Smooth muscle cell (in vitro differentiated cells): ENCODE measurements around the gene TUT1. TPM values are rescaled to one million over a fixed set of nuclear protein-coding genes. Genes with fewer than 3 reads are reported as not detected.
"Not testable (repeated sequence)": the region's sequence is repeated elsewhere in the genome, so short reads cannot be mapped to it uniquely, and the experiment has no call there.

Source experiments
- DNase-seq: peaks from one replicate; lab custom pipeline; 2025; ENCODE audit not compliant: unreplicated experiment; lab: John Stamatoyannopoulos, UW
- H2AFZ ChIP-seq: fragments of 200-600 bp; sonication (generic); 2 replicates; pipeline ENCODE4 v1.6.0; 2016; ENCODE audit warnings: antibody characterized with exemption, low read depth, mild to moderate bottlenecking
- H3F3A ChIP-seq: fragments of 200-600 bp; sonication (generic); 2 replicates; pipeline ENCODE4 v1.6.0; 2017; ENCODE audit warnings: antibody characterized with exemption, low read depth
- H3K27ac ChIP-seq: fragments of 200-600 bp; sonication (generic); 2 replicates; pipeline ENCODE4 v1.5.1; 2016; ENCODE audit warnings: low read depth, mild to moderate bottlenecking
- H3K27me3 ChIP-seq: fragments of 200-600 bp; sonication (generic); 2 replicates; pipeline ENCODE4 v1.6.1; 2016; ENCODE audit warnings: low read depth, mild to moderate bottlenecking
- H3K36me3 ChIP-seq: fragments of 200-600 bp; sonication (generic); 2 replicates; pipeline ENCODE4 v1.5.1; 2016; ENCODE audit warnings: low read depth
- H3K4me1 ChIP-seq: fragments of 200-600 bp; sonication (generic); 2 replicates; pipeline ENCODE4 v1.5.1; 2016; ENCODE audit warnings: low read depth
- H3K4me2 ChIP-seq: fragments of 200-600 bp; sonication (generic); 2 replicates; pipeline ENCODE4 v1.6.0; 2016; ENCODE audit warnings: mild to moderate bottlenecking
- H3K4me3 ChIP-seq: fragments of 200-600 bp; sonication (generic); 2 replicates; pipeline ENCODE4 v1.5.1; 2016; ENCODE audit warnings: mild to moderate bottlenecking
- H3K79me2 ChIP-seq: fragments of 200-600 bp; sonication (generic); 2 replicates; pipeline ENCODE4 v1.6.0; 2016; ENCODE audit warnings: low read depth, mild to moderate bottlenecking
- H3K9ac ChIP-seq: fragments of 200-600 bp; sonication (generic); 2 replicates; pipeline ENCODE4 v1.6.0; 2016; ENCODE audit warnings: low read depth
- H3K9me3 ChIP-seq: fragments of 200-600 bp; sonication (generic); replicated peaks from 2 replicates; pipeline ENCODE4 v1.5.1; 2016; ENCODE audit warnings: low read depth
- H4K20me1 ChIP-seq: fragments of 200-600 bp; sonication (generic); 2 replicates; pipeline ENCODE4 v1.6.0; 2016; ENCODE audit warnings: low read depth
- WGBS: methylation state at CpG from one replicate; pipeline ENCODE4 v1.1.7; 2016; ENCODE audit warnings: low lambda C conversion rate; 5-methylcytosine and 5-hydroxymethylcytosine counted together
- polyA plus RNA-seq: library from polyadenylated mRNA; unstranded; fragments of >200 nt; fragmentation: Nextera tagmentation; extraction: Ambion mirVana; gene quantifications from 2 replicates; pipeline ENCODE4 v1.2.1, GENCODE V29; 2016
- total RNA-seq: library from RNA; depleted of rRNA; stranded (reverse); fragments of >200 nt; gene quantifications from 2 replicates; pipeline ENCODE4 v1.2.3, GENCODE V29; 2014
- TF ChIP-seq, protein P1 (sequence below): fragments of 200-600 bp; sonication (generic); IDR thresholded peaks from 2 replicates; pipeline ENCODE4 v1.5.1; 2017; ENCODE audit warnings: borderline replicate concordance, mild to moderate bottlenecking, antibody characterized with exemption; ENCODE audit not compliant: insufficient read depth, poor library complexity, severe bottlenecking

TUT1 gene
- total and polyA plus RNA-seq, 2 experiments from 2014 or later, result 3.0 to 15.9 TPM

DNA sequence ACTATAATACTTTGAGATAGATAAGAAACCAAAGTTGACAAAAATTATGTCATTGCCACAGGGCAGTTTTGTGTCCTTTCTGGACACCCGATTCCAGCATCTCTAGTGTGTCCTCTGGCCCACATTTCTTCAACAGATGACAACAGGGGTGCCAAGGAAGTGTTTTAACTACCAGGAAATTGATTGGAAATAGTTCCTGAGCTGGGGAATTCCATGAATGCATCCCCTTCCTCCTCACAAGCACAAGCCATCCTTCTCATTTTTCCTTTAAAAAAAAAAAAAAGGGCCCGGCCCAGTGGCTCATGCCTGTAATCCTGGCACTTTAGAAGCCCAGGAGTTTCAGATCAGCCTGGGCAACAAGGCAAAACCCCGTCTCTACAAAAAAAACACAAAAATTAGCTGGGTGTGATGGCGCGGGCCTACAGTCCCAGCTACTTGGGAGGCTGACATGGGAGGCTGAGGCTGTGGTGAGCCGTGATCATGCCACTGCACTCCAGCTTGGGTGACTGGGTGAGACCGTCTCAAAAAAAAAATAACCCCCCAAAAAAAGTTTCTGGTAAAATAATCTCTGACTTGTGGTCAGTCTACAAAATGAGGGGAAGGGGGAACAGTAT, 31.3 kb upstream of the TUT1 start:
- peak overlapping the region; percentile 57 for H3K4me3 ChIP-seq

DNA sequence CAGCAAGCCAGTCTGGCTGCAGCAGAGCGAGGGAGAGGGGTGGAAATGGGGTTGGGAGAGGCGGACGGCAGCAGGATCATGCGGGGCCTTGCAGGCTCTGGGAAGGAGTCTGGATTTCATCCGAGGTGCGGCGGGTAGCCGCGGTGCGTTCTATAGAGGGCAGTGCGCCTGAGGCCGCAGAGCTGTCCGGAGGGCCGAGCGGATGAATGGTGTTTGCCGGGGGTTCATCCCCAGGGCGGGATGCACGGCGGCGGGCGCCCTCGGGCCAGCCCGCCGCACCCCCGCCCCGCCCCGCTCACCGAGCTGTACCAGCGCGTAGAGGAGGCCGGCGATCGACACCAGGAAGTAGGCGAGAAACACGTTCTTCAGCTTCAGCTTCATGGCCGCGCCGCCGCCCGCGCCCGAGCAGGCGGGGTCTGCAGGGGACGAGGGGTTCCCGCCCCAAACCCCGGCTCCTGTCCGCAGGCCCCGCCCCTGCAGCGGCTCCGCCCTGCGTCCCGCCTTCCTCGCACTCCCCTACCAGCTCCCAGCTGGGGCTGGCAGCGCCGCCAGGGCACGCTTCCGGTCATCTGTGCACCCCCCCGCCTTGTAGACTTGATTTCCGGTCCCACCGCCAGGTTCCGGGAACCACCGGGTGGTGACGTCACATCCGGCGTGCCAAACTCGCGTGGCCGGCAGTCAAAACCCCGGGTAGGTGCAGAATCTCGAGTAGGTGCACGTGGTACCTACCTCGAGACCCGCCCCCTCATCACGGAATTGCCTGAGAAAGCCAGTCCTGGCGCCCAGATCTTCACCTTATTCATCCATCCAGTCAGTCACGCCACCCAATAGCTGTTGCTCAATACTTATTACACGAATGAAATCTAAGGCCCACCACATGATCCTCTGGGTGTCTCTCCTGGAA, 30.5 kb upstream of the TUT1 start, which contains the start of gene B3GAT3:
B3GAT3 (minus strand) TSS at position 420 of the 904 bp plus-strand sequence; CDS start at position 381, 39 bp downstream.
- peak within 1 kb of the TSS; percentile 54 for H3K9ac ChIP-seq
- no peaks in the 10 kb centered on the region for H4K20me1 ChIP-seq
- H2AFZ ChIP-seq, result no peak within 1 kb of the TSS
- H3K79me2 ChIP-seq, result peaks cover 13% of the 10 kb centered on the region
- DNase-seq, result peak; percentile 93
- no peaks in the 10 kb centered on the region for H3K27me3 ChIP-seq
- peak within 1 kb of the TSS; percentile 97 for H3K4me2 ChIP-seq
- H3K9me3 ChIP-seq, result no peaks in the 10 kb centered on the region
- 2% methylated on average over 42 of the region's 77 CpGs for WGBS
- H3K4me1 ChIP-seq, result peaks cover 10% of the 10 kb centered on the region
- peaks cover 29% of the 10 kb centered on the region for H3F3A ChIP-seq
- no peaks in the 10 kb centered on the region for H3K36me3 ChIP-seq
- TF ChIP-seq, protein P1, sequence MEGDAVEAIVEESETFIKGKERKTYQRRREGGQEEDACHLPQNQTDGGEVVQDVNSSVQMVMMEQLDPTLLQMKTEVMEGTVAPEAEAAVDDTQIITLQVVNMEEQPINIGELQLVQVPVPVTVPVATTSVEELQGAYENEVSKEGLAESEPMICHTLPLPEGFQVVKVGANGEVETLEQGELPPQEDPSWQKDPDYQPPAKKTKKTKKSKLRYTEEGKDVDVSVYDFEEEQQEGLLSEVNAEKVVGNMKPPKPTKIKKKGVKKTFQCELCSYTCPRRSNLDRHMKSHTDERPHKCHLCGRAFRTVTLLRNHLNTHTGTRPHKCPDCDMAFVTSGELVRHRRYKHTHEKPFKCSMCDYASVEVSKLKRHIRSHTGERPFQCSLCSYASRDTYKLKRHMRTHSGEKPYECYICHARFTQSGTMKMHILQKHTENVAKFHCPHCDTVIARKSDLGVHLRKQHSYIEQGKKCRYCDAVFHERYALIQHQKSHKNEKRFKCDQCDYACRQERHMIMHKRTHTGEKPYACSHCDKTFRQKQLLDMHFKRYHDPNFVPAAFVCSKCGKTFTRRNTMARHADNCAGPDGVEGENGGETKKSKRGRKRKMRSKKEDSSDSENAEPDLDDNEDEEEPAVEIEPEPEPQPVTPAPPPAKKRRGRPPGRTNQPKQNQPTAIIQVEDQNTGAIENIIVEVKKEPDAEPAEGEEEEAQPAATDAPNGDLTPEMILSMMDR, result no peak
- peak within 1 kb of the TSS; percentile 57 for H3K4me3 ChIP-seq
- peak within 1 kb of the TSS; percentile 92 for H3K27ac ChIP-seq

More for the DNA sequence above, 31.3 kb upstream of the TUT1 start:
- peak overlapping the region; percentile 97 for H3K4me2 ChIP-seq
- peaks cover 3% of the 10 kb centered on the region for H3K36me3 ChIP-seq
- H3K9ac ChIP-seq, result peak overlapping the region; percentile 54
- no peak for DNase-seq
- peaks cover 29% of the 10 kb centered on the region for H3F3A ChIP-seq
- no peak overlapping the region for H2AFZ ChIP-seq
- H3K79me2 ChIP-seq, result peaks cover 13% of the 10 kb centered on the region
- TF ChIP-seq, protein P1, result no peak
- no peaks in the 10 kb centered on the region for H4K20me1 ChIP-seq
- 94% methylated on average over 7 of the region's 7 CpGs for WGBS
- no peaks in the 10 kb centered on the region for H3K9me3 ChIP-seq
- peak overlapping the region; percentile 92 for H3K27ac ChIP-seq
- no peaks in the 10 kb centered on the region for H3K27me3 ChIP-seq
- H3K4me1 ChIP-seq, result peaks cover 10% of the 10 kb centered on the region

DNA sequence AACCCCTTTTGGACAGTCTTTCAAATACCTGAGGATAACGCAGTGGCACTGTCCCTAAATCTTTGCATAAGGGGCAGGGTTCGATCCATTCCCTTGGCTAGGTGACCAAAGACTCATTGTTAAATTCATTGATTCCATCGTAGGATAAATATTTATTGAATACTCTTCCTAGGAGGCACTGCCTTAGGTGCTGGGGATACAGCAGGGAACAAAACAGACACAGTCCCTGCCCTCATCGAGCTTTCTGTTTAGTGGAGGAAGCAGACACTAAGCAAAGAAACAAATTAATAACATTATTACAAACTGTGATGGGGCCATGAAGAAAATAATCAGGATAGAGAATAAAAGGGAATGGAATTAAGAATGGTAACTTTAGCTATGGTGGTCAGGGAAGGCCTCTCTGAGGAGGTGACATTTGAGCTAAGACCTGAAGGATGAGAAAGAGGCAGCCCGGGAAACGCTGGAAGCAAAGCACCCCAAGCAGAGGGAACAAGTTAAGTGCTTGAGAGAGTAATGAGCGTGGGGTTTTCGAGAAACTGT, 29.8 kb upstream of the TUT1 start:
- no peak for DNase-seq
- no peaks in the 10 kb centered on the region for H3K36me3 ChIP-seq
- no peak overlapping the region for H2AFZ ChIP-seq
- H3K27ac ChIP-seq, result peak overlapping the region; percentile 92
- H3K9me3 ChIP-seq, result no peaks in the 10 kb centered on the region
- TF ChIP-seq, protein P1, result no peak
- H3F3A ChIP-seq, result peaks cover 29% of the 10 kb centered on the region
- H3K4me2 ChIP-seq, result peak overlapping the region; percentile 97
- H3K27me3 ChIP-seq, result no peaks in the 10 kb centered on the region
- peaks cover 13% of the 10 kb centered on the region for H3K79me2 ChIP-seq
- no peaks in the 10 kb centered on the region for H4K20me1 ChIP-seq
- peak overlapping the region; percentile 43 for H3K9ac ChIP-seq
- H3K4me3 ChIP-seq, result peak overlapping the region; percentile 57
- peaks cover 10% of the 10 kb centered on the region for H3K4me1 ChIP-seq
- WGBS, result 43% methylated on average over 8 of the region's 8 CpGs

DNA sequence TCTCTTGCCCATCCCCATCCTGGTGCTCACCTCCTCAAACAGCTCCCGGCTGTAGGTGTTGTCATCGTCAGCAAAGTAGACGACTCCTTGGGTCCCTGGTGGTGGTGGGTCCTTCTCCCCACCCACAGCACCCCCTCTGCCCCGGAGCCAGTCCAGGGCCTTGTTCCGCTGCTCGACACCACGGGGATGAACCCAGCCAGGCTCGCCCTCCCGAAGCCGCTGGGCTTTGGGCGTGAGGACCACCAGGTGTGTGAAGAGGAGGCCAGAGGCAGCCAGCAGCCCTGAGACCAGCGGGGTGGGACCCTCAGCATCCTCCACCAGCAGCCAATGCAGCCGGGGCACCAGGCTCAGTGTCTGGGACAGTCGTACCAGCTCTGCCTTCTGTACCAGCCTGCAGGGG, 25.6 kb upstream of the TUT1 start:
- H3F3A ChIP-seq, result peaks cover 23% of the 10 kb centered on the region
- not testable (repeated sequence) for H3K9ac ChIP-seq

More for the DNA sequence above, 25.6 kb upstream of the TUT1 start:
- not testable (repeated sequence) for DNase-seq, H2AFZ ChIP-seq, H3K27me3 ChIP-seq, H4K20me1 ChIP-seq, H3K36me3 ChIP-seq, H3K4me2 ChIP-seq, H3K4me1 ChIP-seq, H3K27ac ChIP-seq, H3K4me3 ChIP-seq, H3K9me3 ChIP-seq
- 97% methylated on average over 14 of the region's 14 CpGs for WGBS
- H3K79me2 ChIP-seq, result peaks cover 13% of the 10 kb centered on the region
